ENCODE measurements around the gene OR8U1. TPM values are rescaled to one million over a fixed set of nuclear protein-coding genes. Genes with fewer than 3 reads are reported as not detected.

The OR8U1 gene
- total RNA-seq, result not detected in 2 replicates

DNA sequence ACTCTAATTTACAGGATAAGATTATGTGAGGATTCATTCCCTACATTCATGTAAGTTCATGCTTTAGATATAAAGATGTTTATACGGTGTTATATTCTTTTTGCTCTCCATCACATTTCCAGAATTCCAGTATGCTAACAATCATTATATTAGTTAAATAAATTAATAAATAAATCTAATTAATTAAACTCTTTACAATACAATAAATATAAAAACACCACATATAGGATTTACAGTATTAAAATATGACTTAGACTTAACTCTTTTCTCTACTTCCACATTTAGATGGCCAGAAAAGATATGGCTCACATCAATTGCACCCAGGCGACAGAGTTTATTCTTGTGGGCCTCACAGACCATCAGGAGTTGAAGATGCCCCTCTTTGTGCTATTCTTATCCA, at the start of gene OR8U1:
OR8U1 (plus strand) TSS at position 301 of the 400 bp plus-strand sequence; CDS start at position 301, 0 bp downstream.
- Histone ChIP-seq H3K4me3 (ENCODE audit: low read depth, low read length) (no peak within 1 kb of the TSS), H3K36me3 (ENCODE audit: control insufficient read depth, insufficient read depth, low read length) (no peaks in the 10 kb centered on the region), H3K27me3 (ENCODE audit: control insufficient read depth, insufficient read depth, low read length) (no peaks in the 10 kb centered on the region)
- DNase-seq (ENCODE audit: low read depth), result no peak
- TF ChIP-seq, protein P1, sequence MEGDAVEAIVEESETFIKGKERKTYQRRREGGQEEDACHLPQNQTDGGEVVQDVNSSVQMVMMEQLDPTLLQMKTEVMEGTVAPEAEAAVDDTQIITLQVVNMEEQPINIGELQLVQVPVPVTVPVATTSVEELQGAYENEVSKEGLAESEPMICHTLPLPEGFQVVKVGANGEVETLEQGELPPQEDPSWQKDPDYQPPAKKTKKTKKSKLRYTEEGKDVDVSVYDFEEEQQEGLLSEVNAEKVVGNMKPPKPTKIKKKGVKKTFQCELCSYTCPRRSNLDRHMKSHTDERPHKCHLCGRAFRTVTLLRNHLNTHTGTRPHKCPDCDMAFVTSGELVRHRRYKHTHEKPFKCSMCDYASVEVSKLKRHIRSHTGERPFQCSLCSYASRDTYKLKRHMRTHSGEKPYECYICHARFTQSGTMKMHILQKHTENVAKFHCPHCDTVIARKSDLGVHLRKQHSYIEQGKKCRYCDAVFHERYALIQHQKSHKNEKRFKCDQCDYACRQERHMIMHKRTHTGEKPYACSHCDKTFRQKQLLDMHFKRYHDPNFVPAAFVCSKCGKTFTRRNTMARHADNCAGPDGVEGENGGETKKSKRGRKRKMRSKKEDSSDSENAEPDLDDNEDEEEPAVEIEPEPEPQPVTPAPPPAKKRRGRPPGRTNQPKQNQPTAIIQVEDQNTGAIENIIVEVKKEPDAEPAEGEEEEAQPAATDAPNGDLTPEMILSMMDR (IDR thresholded peaks at IDR 0.05; ENCODE audit: insufficient read depth, low read length, poor library complexity, severe bottlenecking), result no peak

DNA sequence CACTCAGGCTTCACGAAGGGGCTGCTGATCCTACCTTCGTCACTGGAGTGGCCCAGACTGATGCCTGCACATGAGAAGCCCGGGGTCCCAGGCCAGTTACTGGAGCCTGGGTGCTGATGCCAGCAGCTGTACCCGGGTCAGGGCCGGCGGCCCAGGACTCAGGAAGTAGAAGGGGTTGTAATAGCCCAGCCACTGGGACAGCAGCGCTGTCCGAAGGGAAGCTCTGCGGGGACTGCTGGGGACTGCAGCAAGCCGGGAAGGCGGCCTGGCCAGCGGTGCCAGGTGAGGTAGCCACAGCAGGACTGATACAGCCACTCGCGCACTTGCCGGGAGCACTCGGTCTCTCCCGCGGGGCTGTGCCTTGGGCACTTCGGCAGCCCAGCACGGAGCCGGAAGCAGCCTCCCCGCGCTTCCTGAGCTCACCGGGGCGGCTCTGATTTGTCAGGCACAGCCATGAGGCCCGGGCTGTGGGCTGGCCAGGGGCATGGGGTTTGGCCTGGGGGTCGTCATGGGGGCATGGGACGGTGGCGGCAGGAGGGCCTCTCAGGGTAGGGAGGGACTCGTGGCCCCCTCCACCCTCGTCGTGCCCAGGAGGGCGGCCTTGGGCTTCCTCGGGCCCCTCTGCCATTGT, 43.4 kb upstream of the OR8U1 start:
- Histone ChIP-seq H3K4me3 (ENCODE audit: low read depth, low read length) (no peak overlapping the region), H3K36me3 (ENCODE audit: control insufficient read depth, insufficient read depth, low read length) (no peaks in the 10 kb centered on the region), H3K27me3 (ENCODE audit: control insufficient read depth, insufficient read depth, low read length) (no peaks in the 10 kb centered on the region)
- no peak for DNase-seq (ENCODE audit: low read depth)
- TF ChIP-seq, protein P1 (IDR thresholded peaks at IDR 0.05; ENCODE audit: insufficient read depth, low read length, poor library complexity, severe bottlenecking), result no peak

DNA sequence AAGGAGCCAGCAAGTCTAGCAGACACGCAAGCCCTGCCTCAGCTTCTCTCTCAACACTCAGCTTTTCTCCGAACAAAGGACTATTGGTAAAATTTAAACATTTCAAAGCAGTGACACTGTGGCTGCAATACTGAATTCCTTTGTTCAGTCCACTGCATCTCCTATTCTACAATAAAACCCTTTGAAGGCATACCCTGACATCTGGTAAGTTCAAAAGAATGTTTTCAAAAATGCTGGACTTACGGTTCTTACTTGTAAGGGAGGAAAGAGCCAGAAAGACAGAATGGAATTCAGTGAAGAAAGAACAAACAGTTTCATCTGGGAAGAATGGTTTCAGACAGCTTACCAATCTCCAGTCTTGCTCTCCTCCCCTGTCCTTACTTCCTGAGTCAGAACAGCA, 42.3 kb upstream of the OR8U1 start:
- H3K4me3 ChIP-seq (ENCODE audit: low read depth, low read length), result no peak overlapping the region

DNA sequence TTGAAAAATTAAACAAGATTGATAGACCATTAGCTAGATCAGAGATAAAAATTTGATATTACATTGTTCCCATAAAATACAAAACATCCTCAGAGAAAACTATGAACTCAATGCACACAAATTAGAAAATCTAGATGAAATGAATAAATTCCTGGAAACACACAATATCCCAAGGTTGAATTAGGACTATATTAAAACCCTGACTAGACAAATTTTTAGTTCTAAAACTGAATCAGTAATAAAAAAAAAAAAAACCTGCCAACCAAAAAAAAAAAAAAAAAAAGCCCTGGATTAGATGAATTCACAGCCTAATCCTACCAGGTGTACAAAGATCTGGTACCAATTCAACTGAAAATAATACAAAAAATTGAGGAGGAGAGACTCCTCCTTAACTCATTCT, 35.1 kb upstream of the OR8U1 start:
- Histone ChIP-seq H3K27me3 (ENCODE audit: control insufficient read depth, insufficient read depth, low read length) (no peaks in the 10 kb centered on the region), H3K4me3 (ENCODE audit: low read depth, low read length) (no peak overlapping the region), H3K36me3 (ENCODE audit: control insufficient read depth, insufficient read depth, low read length) (no peaks in the 10 kb centered on the region)
- TF ChIP-seq, protein P1 (IDR thresholded peaks at IDR 0.05; ENCODE audit: insufficient read depth, low read length, poor library complexity, severe bottlenecking), result no peak
- no peak for DNase-seq (ENCODE audit: low read depth)

More for the DNA sequence above, 42.3 kb upstream of the OR8U1 start:
- H3K27me3 ChIP-seq (ENCODE audit: control insufficient read depth, insufficient read depth, low read length), result no peaks in the 10 kb centered on the region
- DNase-seq (ENCODE audit: low read depth), result no peak
- no peaks in the 10 kb centered on the region for H3K36me3 ChIP-seq (ENCODE audit: control insufficient read depth, insufficient read depth, low read length)
- TF ChIP-seq, protein P1 (IDR thresholded peaks at IDR 0.05; ENCODE audit: insufficient read depth, low read length, poor library complexity, severe bottlenecking), result no peak

DNA sequence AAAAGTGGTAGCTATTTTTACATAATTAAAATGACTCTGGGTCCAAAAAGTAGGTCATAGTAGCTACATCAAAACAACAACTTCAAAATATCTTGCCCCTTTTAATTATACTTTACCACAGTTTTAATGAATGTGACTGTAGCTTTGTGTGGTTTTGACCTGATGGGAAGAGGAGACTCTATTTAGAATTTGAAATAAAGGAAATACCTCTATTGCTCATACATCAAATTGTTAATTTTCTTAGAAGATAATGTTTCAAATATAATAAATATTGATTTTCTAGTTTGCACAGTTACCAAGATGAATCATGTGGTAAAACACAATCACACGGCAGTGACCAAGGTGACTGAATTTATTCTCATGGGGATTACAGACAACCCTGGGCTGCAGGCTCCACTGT, 29.7 kb upstream of the OR8U1 start, which contains the start of gene OR8K1:
OR8K1 (plus strand) TSS at position 301 of the 400 bp plus-strand sequence; CDS start at position 301, 0 bp downstream.
- no peak for DNase-seq (ENCODE audit: low read depth)
- no peak within 1 kb of the TSS for H3K4me3 ChIP-seq (ENCODE audit: low read depth, low read length)
- no peaks in the 10 kb centered on the region for H3K36me3 ChIP-seq (ENCODE audit: control insufficient read depth, insufficient read depth, low read length)
- H3K27me3 ChIP-seq (ENCODE audit: control insufficient read depth, insufficient read depth, low read length), result no peaks in the 10 kb centered on the region
- TF ChIP-seq, protein P1 (IDR thresholded peaks at IDR 0.05; ENCODE audit: insufficient read depth, low read length, poor library complexity, severe bottlenecking), result no peak

DNA sequence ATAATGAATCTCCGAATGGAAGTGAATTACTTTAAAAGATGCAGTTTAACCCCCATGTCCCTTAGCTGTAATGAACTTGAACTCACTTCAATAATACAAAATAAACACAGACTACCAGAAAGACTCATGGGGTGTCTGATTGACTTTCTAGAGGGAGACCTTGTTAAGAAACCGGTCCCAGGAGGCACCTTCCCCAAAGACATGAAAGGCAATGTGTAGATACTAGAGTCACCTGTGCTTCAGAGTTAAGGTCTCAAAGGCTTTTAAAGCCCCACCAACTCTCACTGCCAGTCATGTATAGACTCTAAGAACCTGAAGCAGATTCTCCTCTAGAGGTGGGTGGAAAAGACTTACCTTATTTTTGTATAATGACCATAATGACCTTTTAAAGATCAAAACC, 21.4 kb upstream of the OR8U1 start, which contains the start of gene OR8J1:
OR8J1 (plus strand) TSS at position 301 of the 400 bp plus-strand sequence. CDS start 5,956 bp downstream, outside the sequence.
- H3K4me3 ChIP-seq (ENCODE audit: low read depth, low read length), result no peak within 1 kb of the TSS
- DNase-seq (ENCODE audit: low read depth), result no peak

More for the DNA sequence above, 21.4 kb upstream of the OR8U1 start, which contains the start of gene OR8J1:
- Histone ChIP-seq H3K27me3 (ENCODE audit: control insufficient read depth, insufficient read depth, low read length) (no peaks in the 10 kb centered on the region), H3K36me3 (ENCODE audit: control insufficient read depth, insufficient read depth, low read length) (no peaks in the 10 kb centered on the region)
- TF ChIP-seq, protein P1 (IDR thresholded peaks at IDR 0.05; ENCODE audit: insufficient read depth, low read length, poor library complexity, severe bottlenecking), result no peak
